Measurements from ENCODE around the gene TAAR2. TPM values are rescaled to one million over a fixed set of nuclear protein-coding genes. Genes with fewer than 3 reads are reported as not detected.

The TAAR2 gene, protein sequence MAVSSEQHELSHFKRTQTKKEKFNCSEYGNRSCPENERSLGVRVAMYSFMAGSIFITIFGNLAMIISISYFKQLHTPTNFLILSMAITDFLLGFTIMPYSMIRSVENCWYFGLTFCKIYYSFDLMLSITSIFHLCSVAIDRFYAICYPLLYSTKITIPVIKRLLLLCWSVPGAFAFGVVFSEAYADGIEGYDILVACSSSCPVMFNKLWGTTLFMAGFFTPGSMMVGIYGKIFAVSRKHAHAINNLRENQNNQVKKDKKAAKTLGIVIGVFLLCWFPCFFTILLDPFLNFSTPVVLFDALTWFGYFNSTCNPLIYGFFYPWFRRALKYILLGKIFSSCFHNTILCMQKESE
- not detected in 2 replicates for total RNA-seq

DNA sequence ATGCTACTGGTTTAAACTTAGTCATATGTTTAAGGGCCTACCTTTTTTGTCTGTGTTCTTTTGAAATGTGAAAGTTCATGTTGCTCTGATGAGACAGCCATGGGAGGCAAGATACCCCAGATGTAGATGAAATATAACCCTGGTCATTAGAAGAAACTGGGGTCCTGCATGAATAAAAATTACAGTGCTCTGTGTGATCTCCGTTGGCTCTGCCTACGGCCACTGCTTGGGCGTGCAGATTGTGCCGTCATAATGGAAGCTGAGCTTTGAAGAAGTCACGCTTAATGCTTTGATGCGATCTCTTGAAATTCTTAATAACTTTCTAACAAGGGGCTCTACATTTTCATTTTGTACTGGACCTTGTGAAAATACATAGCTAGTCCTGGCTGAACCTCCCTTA is at the start of gene TAAR2:
TAAR2 (minus strand) TSS at position 101 of the 400 bp plus-strand sequence; CDS start at position 101, 0 bp downstream.

DNA sequence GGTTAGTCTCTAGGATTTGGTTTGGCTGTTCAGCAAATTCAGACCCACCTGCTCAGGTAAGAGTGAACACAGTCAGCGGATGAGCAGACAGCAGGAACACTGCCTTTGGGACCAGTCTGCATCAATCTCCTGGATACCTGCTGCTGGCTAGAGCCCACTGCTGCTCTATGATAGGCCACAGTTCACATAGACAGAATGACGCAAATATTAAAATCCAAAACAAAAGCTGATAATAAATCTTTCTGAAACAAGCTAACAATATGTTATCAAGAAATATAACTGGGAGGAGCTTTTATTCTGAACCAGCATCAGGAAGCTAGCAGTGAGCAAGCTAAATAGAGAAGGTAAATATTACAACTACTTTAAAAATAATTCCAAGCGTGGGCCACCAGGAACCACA is 35.0 kb upstream of the TAAR2 start, which contains the start of gene TAAR1:
TAAR1 (minus strand) TSS at position 101 of the 400 bp plus-strand sequence. CDS start 13,179 bp downstream, outside the sequence.

DNA sequence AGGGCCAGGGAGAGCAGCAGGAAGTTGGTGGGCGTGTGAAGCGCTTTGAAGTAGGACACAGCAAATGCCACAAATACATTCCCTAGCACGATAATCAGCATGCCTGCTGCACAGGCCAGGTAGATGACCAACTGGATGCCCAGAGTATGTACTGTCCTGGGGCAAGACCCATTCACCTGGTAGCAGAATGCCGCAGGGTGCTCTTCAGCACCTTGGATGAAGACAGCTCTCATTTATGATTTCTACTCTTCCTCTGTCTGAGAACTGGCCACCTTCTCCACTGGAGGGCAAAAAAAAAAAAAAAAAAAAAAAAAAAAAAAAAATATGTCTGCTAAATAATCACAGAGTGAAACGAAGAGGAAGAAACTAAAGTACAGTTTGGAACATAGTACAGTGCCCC is 34.6 kb downstream of the TAAR2 start, which contains the start of gene TAAR5:
TAAR5 (minus strand) TSS at position 288 of the 400 bp plus-strand sequence; CDS start at position 233, 55 bp downstream.

DNA sequence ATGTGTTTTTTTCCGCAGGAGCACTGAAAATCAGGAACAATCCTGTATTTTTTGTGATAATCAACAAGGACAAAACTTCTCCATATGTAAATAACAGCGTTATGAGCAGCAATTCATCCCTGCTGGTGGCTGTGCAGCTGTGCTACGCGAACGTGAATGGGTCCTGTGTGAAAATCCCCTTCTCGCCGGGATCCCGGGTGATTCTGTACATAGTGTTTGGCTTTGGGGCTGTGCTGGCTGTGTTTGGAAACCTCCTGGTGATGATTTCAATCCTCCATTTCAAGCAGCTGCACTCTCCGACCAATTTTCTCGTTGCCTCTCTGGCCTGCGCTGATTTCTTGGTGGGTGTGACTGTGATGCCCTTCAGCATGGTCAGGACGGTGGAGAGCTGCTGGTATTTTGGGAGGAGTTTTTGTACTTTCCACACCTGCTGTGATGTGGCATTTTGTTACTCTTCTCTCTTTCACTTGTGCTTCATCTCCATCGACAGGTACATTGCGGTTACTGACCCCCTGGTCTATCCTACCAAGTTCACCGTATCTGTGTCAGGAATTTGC is 53.8 kb downstream of the TAAR2 start, which contains the start of gene TAAR6:
TAAR6 (plus strand) TSS at position 102 of the 557 bp plus-strand sequence; CDS start at position 102, 0 bp downstream.

Other genes starting within 250 kb of the TAAR2 start
- 0.05 and 0.07 TPM in 2 replicates for gene MOXD1, start 222.8 kb downstream of the TAAR2 start, total RNA-seq
- gene STX7, start 111.2 kb downstream of the TAAR2 start, total RNA-seq: 28.9 and 43.6 TPM in 2 replicates
- gene TAAR9, start 86.0 kb downstream of the TAAR2 start, total RNA-seq: not detected in 2 replicates
- gene TAAR8, start 71.6 kb downstream of the TAAR2 start, total RNA-seq: not detected in 2 replicates
- not detected in 2 replicates for gene TAAR6, start 54.0 kb downstream of the TAAR2 start, total RNA-seq
- not detected in 2 replicates for gene TAAR5, start 34.5 kb downstream of the TAAR2 start, total RNA-seq
- gene TAAR1, start 34.9 kb upstream of the TAAR2 start, total RNA-seq: not detected in 2 replicates
- gene VNN1, start 89.8 kb upstream of the TAAR2 start, total RNA-seq: 0.20 and 0.69 TPM in 2 replicates
- gene VNN2, start 133.6 kb upstream of the TAAR2 start, total RNA-seq: not detected in 2 replicates
- gene SLC18B1, start 174.4 kb upstream of the TAAR2 start, total RNA-seq: 10.7 and 14.2 TPM in 2 replicates
- gene RPS12, start 190.3 kb upstream of the TAAR2 start, total RNA-seq: 2,062 and 2,246 TPM in 2 replicates

Measured in mammary microvascular endothelial cell (primary cell).